Right lobe of liver (tissue), 6 donors: Measurements from ENCODE around the gene BSPH1. TPM values are rescaled to one million over a fixed set of nuclear protein-coding genes. Genes with fewer than 3 reads are reported as not detected.

ENCODE experiments used
- ATAC-seq, 4 donors: fragments of 200-7000 bp; cut with Tn5 transposase; one replicate each; pipeline ENCODE4 v1.9.1; 2020; ENCODE audit warnings: mild to moderate bottlenecking in 4 of 4, moderate library complexity in 4 of 4
- DNase-seq, 3 donors: peaks; one replicate each; pipeline ENCODE4 v3.0.0-alpha.2; 2020
- H3K27ac ChIP-seq, 3 donors: fragments of 200-600 bp; one replicate each; pipeline ENCODE4 v1.8.0; 2022
- H3K27me3 ChIP-seq, 2 donors: fragments of 200-600 bp; one replicate each; pipeline ENCODE4 v1.8.0; 2022
- H3K36me3 ChIP-seq, 4 donors: fragments of 200-600 bp; sonication (generic) in 1 of 4; one replicate each; pipeline versions ENCODE4 v1.5.1 to v1.8.0; 2017 to 2022; ENCODE audit warnings: control low read depth in 1 of 4
- H3K4me1 ChIP-seq, 4 donors: fragments of 200-600 bp; sonication (generic) in 1 of 4; one replicate each; pipeline versions ENCODE4 v1.5.1 to v1.8.0; 2017 to 2022; ENCODE audit warnings: control low read depth in 1 of 4
- H3K4me3 ChIP-seq, 3 donors: fragments of 200-600 bp; one replicate each; pipeline ENCODE4 v1.8.0; 2022
- H3K9me3 ChIP-seq, 4 donors: fragments of 200-600 bp; sonication (generic) in 1 of 4; one replicate each; pipeline versions ENCODE4 v1.5.1 to v1.8.0; 2017 to 2022; ENCODE audit warnings: control low read depth in 1 of 4
- CTCF ChIP-seq, 4 donors: fragments of 200-600 bp in 3 of 4; fragments of 450-650 bp in 1 of 4; IDR thresholded peaks; one replicate each; pipeline versions ENCODE4 v1.5.1 to v1.8.0; 2016 to 2022; ENCODE audit warnings: antibody characterized with exemption in 4 of 4, mild to moderate bottlenecking in 2 of 4
- POLR2A ChIP-seq: fragments of 450-650 bp; IDR thresholded peaks from one replicate; pipeline ENCODE4 v1.6.1; 2017; ENCODE audit warnings: antibody characterized with exemption, mild to moderate bottlenecking
- WGBS: methylation state at CpG from one replicate; pipeline ENCODE4 v1.1.6; 2018; ENCODE audit warnings: low coverage, low lambda C conversion rate; ENCODE audit not compliant: insufficient coverage; ENCODE audit errors: missing lambda C conversion rate; 5-methylcytosine and 5-hydroxymethylcytosine counted together
- intact Hi-C, 2 donors: fragments of 100-400 bp; cut with DNase I; formaldehyde crosslinking; loops; one replicate each; pipeline versions ENCODE4 v1.11.2 to v1.14.1; 2022
- total RNA-seq, 6 experiments: library from RNA; depleted of rRNA in 2 of 6; stranded (reverse); fragments of >200 nt in 2 of 6; fragmentation: NEBNext Ultra II Directional in 3 of 6; extraction: Animal tissue kit (Norgen Biotek cat#: 25700) in 3 of 6; gene quantifications; one replicate each; pipeline versions ENCODE4 v1.1.0 to v1.2.4, GENCODE V29; 2016 to 2023
- donor health status: DM: no; HTN: yes; CAD: no.
- donor health status: DM: no; HTN: no; CAD: no.
- donor health status: DM: no; HTN: no; CAD: no.
- donor health status: DM: no; HTN: yes; CAD: no.
- donor health status: DM: no; HTN: yes; CAD: no.

The BSPH1 gene
- total RNA-seq, 6 experiments from 2014 or later, result not detected

GRCh38 chr19:47998800-47999199, 6.8 kb upstream of the BSPH1 start:
- Histone ChIP-seq H3K4me3 (no peak overlapping the region), H3K9me3 (no peaks in the 10 kb centered on the region), H3K27me3 (no peaks in the 10 kb centered on the region), H3K36me3 (no peaks in the 10 kb centered on the region), H3K4me1 (no peaks in the 10 kb centered on the region), H3K27ac (no peak overlapping the region)
- no peak for TF ChIP-seq POLR2A
- TF ChIP-seq CTCF (IDR thresholded peaks at IDR 0.05), result no peak
- intact Hi-C loops, result no loop called here
- ATAC-seq (no peak), DNase-seq (no peak)
- 40% methylated on average over 1 of the region's 6 CpGs for WGBS

- H3K27me3 ChIP-seq, result no peaks in the 10 kb centered on the region
- no peaks in the 10 kb centered on the region for H3K36me3 ChIP-seq
- no peak for ATAC-seq
- no peaks in the 10 kb centered on the region for H3K4me1 ChIP-seq
- 25% methylated on average over 1 of the region's 1 CpG for WGBS
- TF ChIP-seq CTCF (IDR thresholded peaks at IDR 0.05) (no peak), POLR2A (no peak)
- no peak for DNase-seq
- H3K27ac ChIP-seq, result no peak overlapping the region
- intact Hi-C loops, result no loop called here
- no peaks in the 10 kb centered on the region for H3K9me3 ChIP-seq
- H3K4me3 ChIP-seq, result no peak overlapping the region
These were observed 4.3 kb upstream of the BSPH1 start for GRCh38 chr19:47996230-47996727.

- Histone ChIP-seq H3K36me3 (no peaks in the 10 kb centered on the region), H3K4me3 (no peak within 1 kb of the TSS), H3K9me3 (no peaks in the 10 kb centered on the region), H3K27ac (no peak within 1 kb of the TSS), H3K27me3 (no peaks in the 10 kb centered on the region), H3K4me1 (no peaks in the 10 kb centered on the region)
- ATAC-seq (no peak), DNase-seq (no peak)
- TF ChIP-seq CTCF (IDR thresholded peaks at IDR 0.05), result no peak
- no peak for TF ChIP-seq POLR2A
- intact Hi-C loops, result no loop called here
- 48% methylated on average over 5 of the region's 5 CpGs for WGBS
These were observed 2.3 kb upstream of the BSPH1 start, which contains the start of gene ELSPBP1 for GRCh38 chr19:47994209-47994802. Gene ELSPBP1, plus strand, starts transcription at chr19:47994632. Its CDS starts 14,036 bp downstream, at chr19:48008668.

DNA sequence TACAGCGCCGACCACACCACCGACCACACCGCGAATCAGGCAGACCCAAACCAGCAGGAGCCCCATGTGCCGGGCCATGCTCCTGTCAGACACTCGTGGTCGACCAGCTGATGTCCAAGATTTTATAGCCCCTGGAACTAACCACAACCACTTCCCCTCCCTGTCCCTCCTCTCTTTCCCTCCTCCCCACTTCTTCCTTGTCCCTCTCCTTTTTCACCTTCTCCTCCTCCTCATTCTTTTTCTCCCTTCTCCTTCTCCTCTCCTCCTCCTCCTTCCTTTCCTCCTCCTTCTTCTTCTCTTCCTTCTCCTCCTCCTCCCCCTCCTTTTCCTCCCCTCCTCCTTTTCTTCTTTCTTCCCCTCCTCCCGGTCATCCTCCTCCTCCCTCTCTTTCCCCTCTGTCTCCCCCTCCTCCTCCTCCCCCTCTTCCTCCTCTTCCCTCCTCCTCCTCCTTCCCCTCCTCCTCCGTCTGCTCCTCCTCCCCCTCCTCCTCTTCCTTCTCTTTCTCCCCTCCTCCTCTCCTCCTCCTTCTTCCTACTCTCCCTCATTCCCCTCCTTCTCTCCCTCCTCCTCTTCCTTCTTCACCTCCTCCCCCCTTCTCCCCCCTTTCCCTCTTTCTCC, 670 bp downstream of the BSPH1 start:
- Histone ChIP-seq H3K4me3 (no peak overlapping the region), H3K27me3 (no peaks in the 10 kb centered on the region), H3K27ac (no peak overlapping the region), H3K9me3 (no peaks in the 10 kb centered on the region), H3K4me1 (no peaks in the 10 kb centered on the region), H3K36me3 (no peaks in the 10 kb centered on the region)
- no peak for DNase-seq
- intact Hi-C loops, result no loop called here
- ATAC-seq, result no peak
- 37% methylated on average over 8 of the region's 10 CpGs for WGBS
- no peak for TF ChIP-seq POLR2A
- TF ChIP-seq CTCF (IDR thresholded peaks at IDR 0.05), result no peak
